Astrocyte of the cerebellum (primary cell): ENCODE data around the gene PSD4.

Source experiments
- DNase-seq: peaks from one replicate; pipeline ENCODE4 v3.0.0-alpha.2; 2011; ENCODE audit warnings: low read depth
- H3K4me3 ChIP-seq: 2 replicates; pipeline ENCODE4 v1.5.1; 2011; ENCODE audit warnings: mild to moderate bottlenecking, low read depth, low read length, moderate library complexity
- CTCF ChIP-seq: IDR thresholded peaks from 2 replicates; pipeline ENCODE4 v1.5.1; 2012; ENCODE audit warnings: low read length, low read depth, moderate library complexity, mild to moderate bottlenecking; ENCODE audit errors: missing control alignments
- in situ Hi-C: cut with HindIII; loops from 2 replicates; pipeline ENCODE4 v1.10.0; 2017; ENCODE audit warnings: low sequenced_read_pairs

The PSD4 gene

GRCh38 chr2:113162869-113163268 lies 10.9 kb upstream of the PSD4 start:
- TF ChIP-seq CTCF: no peak
- no peak for DNase-seq

GRCh38 chr2:113164215-113164929 lies 9.4 kb upstream of the PSD4 start:
- no peak for DNase-seq
- no peak overlapping the region for H3K4me3 ChIP-seq
- no peak for TF ChIP-seq CTCF
- in situ Hi-C loops: no loop called here

More at GRCh38 chr2:113162869-113163268, 10.9 kb upstream of the PSD4 start:
- in situ Hi-C loops: no loop called here
- no peak overlapping the region for H3K4me3 ChIP-seq

- TF ChIP-seq CTCF: no peak
- no peak overlapping the region for H3K4me3 ChIP-seq
- in situ Hi-C loops: no loop called here
- DNase-seq: no peak
These were observed 8.7 kb upstream of the PSD4 start for GRCh38 chr2:113164930-113165585.

GRCh38 chr2:113166187-113166645 lies 7.6 kb upstream of the PSD4 start:
- no peak for TF ChIP-seq CTCF

GRCh38 chr2:113167115-113167932 lies 6.4 kb upstream of the PSD4 start:
- TF ChIP-seq CTCF: no peak
- no peak overlapping the region for H3K4me3 ChIP-seq
- in situ Hi-C loops: no loop called here
- DNase-seq: no peak

More at GRCh38 chr2:113166187-113166645, 7.6 kb upstream of the PSD4 start:
- in situ Hi-C loops: no loop called here
- no peak overlapping the region for H3K4me3 ChIP-seq
- no peak for DNase-seq

- in situ Hi-C loops: no loop called here
- H3K4me3 ChIP-seq: no peak overlapping the region
These were observed 5.8 kb upstream of the PSD4 start for GRCh38 chr2:113167962-113168340.

More at GRCh38 chr2:113167962-113168340, 5.8 kb upstream of the PSD4 start:
- TF ChIP-seq CTCF: no peak
- no peak for DNase-seq
